ENCODE results near the gene CAMKMT.

Gene CAMKMT

DNA sequence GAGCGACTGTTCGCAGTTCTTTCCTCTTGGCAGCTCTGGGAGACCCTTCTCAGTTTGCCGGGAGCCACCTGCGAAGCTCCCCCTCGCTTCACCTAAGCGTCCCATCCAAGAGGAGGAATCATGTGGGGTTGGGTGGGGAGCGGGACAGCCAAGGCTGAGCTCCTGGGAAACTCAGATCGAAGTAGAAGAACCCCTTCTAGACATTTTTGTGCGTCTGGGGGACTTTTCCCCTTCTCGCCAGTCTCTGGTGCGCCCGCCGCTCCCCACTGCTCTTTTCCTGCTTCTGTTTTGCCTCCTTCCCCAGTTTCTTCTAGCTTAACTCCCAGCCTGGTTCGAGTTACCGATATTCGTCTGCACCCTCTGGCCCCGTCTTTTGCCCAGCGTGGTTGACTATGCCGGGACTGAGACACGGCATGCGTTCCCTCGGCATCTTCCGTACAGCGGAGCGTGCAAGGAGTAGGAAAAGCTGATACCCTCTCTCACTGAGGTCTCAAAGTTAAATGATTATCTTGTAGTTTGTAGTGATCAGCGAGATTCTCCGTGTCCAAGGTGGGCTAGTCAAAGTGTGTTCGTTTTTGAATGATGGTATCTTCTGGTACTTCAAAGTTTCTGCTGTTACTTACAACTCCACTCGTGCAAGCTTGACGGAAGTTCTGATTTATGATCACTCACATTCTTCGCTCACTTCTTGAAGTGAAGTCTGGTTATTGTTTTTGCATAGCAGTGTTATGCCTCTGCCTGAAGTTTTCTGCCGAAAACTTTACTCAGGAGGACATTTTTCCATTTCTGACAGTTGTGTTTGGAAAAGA lies 664 bp downstream of the CAMKMT start:
- DNase-seq, result peak; percentile 41

DNA sequence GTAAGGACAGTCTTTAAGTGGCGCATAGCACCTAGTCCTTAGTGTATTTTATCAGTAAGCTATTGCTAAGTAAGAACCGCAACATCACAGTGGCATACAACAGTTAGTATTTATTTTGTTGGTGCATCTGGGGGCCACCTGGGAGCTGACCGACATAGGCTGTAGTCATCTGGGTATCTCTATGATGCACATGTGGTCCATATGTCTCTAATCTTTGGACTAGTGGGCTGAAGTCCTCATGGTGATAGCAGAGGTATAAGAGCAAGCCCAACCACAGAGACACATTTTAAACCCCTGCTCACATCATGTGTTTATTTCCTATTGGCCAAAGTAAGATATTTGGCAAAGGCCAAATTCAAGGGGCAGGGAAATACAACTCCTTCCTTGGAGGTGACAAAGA lies 2.9 kb downstream of the CAMKMT start:
- DNase-seq, result no peak

DNA sequence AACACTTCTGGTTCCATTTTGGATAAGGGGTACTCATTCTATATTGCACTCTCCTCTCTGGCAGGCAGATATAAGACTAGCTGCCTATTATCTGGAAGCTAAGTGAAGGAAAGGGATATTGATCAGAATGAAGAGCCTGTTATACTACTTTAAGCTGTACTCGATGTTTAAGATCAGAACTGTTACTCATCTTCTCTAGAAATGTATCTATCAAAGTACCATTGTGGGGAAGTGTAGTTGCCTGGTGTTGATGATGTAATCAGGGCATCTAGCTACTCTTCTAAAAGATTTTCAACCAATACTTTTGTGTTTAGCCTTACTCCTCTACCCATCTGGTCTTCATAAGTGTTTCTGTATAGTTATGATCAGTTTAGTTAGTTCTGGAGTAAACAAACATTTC lies 5.8 kb downstream of the CAMKMT start:
- DNase-seq, result no peak

DNA sequence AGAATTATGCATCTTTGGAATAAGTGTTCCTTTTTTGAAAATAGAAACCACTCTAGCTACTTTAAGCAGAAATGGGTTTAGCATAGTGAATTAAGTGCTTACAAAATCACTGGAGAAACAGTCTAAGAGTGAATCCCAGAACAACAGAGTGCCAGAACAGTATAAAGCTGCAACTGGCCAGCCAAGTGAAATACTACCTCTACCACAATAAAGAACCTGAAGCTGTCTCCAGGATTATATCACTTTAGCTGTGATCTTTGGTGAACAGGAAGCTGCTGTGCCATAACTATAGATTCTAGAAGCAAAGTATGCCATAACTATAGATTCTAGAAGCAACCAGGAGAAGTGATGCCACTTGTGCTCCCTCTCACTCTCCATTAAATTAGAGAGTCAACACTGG lies 7.6 kb downstream of the CAMKMT start:
- no peak for DNase-seq

DNA sequence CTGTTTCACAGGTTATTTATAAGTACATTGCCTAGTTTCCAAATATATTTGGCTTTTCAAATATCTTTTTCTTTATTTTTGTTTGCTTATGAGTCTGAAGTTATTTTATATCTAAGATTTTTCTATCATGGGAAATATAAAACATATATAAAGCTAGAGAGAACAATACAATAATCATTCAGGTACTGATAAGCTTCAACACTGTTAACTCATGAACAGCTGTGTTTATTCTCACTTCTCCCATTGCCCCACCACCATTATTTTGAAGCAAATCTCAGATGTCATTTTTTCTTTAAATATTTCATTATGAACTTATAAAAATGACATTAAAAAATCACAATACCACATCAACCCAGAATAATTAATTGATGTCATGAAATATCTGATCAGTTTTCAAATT lies 9.7 kb downstream of the CAMKMT start:
- no peak for DNase-seq

DNA sequence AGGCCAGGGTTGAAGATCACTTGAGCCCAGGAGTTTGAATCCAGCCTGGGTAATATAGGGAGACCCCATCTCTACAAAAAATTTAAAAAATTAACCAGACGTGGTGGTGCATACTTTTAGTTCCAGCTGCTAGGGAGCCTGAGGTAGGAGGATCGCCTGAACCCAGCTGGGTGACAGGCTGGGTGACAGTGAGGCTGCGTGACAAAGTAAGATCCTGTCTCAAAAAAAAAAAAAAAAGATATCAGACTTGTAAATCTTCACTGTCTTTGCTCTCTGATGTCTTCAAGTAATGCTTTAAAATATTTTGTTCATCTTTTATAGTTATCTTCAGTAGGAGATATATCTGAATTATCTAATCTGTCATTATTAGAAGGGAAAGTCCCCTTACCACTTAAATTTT lies 10.5 kb downstream of the CAMKMT start:
- no peak for DNase-seq

DNA sequence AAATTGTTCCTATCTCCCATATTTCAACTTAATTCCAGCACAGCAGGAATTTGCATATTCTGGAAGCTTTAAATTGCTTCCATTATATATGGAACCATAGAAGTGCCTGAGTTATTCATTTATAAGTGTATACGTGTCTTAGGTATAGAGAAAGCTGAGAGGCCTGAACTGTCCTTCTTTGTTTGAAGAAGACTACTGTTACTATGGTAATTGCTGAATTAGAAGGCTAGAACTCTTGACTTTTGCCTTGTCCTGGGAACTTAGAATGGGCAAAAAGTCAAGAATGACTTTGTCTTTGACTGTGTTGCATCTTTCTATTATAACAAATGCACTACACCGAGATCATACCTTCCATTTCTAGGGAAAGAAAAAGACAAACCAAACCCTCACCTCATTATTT lies 15.7 kb downstream of the CAMKMT start:
- no peak for DNase-seq

DNA sequence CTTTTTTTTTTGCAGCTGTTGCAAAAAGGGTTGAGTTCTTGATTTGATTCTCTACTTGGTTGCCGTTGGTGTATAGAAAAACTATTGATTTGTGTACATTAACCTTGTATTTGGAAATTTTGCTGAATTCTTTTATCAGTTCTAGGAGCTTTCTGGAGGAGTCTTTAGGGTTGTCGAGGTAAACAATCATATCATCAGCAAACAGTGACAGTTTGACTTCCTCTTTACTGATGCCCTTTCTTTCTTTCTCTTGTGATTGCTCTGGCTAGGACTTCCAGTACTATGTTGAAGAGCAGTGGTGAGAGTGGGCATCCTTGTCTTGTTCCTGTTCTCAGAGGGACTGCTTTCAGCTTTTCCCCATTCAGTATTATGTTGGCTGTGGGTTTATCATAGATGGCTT lies 23.5 kb downstream of the CAMKMT start:
- peak; percentile 25 for DNase-seq

DNA sequence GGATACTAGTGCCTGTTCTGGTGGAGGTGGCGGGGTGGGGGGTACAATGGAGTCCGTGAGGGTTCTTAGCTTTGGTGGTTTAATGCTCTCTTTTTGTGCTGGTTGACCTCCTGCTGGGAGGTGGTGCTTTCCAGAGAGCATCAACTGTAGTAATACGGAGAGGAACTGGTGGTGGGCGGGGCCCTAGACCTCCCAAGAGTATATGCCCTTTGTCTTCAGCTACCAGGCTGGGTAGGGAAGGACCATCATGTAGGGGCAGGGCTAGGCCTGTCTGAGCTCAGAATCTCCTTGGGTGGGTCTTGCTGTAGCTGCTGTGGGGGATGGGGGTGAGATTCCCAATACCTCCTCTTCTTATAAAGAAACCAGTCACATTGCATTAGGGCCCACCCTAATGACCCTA lies 27.1 kb downstream of the CAMKMT start:
- no peak for DNase-seq

DNA sequence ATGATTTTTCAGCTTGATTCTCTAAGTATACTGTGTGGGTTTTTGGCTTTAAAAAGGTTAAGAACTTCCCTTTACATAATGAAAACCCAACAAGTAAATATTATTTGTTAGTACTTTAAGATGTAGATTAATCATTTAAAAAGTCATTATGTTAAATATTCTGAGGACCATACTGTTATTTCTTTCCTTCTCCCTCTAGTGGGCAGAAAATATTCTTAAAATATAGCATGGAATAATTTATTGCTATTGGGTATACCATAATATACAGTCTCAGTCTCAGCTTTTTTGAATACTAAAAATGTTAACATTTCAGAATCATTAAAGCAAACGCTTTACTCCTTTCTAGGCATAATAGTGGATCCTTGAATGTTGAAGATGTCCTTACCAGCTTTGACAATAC lies 28.1 kb downstream of the CAMKMT start:
- no peak for DNase-seq

DNA sequence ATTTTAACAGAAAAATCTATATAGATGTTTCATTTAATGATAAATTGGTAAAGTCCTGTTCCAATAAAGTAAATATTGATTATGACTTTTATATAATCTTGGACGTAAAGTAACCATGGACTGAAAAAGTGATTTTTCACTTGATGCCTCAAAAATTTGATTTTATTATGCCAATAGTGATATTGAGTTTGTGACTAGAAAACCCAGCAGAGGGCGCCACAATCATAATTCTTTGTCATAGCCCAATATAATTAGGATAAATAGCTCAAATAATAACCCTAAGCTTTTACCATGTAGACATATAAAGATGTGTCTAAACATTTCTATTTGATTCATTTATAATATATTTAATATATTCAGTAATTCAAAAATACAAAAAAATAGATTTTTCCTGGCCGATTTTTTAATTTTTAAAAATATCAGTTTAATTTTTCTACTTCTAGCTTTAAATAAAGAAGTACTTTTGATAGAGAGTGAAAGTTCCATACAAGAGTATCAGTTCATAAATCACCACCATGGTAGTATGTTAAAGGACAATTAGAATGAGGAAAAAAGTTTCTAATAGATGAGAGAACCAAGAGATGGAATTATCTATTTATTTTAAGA lies 30.7 kb downstream of the CAMKMT start:
- no peak for DNase-seq

DNA sequence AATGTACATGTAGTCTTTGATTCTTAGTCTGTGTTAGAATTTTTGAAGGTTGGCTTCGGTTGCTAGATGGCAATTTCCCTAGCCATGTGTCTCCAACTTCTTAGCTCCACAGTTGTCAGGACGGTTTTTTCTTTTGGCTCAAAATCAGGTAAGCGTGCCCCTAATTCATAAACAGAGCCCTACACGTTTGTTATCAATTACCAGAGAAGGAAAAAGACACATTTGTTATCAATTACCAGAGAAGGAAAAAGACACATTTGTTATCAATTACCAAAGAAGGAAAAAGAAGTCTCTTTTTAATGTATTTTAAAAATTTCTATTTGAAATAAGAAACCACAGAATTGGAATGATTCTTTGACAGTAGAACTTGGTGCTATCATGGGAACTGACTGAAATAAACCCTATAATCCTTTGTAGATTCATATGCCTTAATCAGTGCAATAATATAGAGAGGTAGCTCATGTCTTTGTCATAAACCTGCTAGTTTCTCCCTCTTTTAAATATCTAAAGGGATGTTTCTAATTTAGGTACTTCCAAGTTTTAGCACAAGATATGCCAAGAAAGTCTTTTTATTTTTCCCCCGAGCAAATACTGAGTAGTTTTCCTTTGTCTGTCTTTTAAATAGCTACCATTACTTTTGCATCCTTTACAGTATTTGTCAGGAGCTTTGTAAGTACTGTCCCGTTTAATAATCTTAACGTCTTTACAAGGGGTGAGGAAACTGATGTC lies 35.9 kb downstream of the CAMKMT start:
- DNase-seq, result no peak

DNA sequence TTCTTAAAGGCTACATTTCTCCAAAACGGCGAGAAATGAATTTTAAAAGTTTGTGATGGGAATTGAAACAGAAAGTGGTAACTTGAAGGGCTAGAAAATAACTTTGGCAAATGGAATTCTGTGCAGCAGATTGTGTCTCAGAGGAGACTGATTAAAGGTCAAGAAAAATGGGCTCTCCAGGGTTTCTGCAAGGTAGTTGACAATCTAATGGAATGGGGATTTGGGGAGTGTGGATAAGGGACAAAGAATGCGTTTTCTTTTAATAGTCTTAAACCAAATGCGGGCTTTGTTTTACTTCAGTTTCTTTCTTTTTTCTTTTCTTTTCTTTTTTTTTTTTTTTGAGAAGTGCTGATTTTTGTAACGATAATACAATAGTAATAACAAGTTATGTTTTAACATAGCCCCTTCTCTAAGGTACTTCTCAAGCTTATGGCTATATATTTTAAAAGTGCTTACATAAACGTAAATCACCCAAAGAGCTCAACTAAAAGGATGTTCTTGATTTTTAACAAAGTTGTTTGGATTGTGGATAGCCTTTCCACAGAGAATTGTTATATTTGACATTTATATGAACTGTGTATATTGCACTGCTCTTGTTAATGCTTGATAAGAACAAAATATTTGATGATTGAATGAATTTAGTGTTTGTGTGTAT lies 36.6 kb downstream of the CAMKMT start:
- no peak for DNase-seq

DNA sequence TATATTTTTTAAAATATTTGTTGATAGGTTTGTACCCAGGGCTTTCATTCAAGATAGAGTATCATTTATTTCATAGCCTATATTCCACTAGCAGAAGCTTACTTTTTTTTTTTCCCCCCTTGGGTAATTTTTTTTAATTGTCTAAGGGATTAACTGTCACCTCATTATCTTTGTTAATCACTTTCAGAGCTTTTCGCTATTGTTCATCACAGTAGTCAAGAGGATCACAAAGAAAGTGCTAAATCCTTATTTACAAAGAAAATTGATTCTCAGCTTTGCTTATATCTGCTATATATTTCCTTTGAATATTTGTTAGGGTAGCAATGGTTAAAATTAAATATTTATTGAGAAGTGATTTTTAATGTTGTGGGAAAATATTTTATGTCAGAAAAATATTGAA lies 59.0 kb downstream of the CAMKMT start:
- no peak for DNase-seq

DNA sequence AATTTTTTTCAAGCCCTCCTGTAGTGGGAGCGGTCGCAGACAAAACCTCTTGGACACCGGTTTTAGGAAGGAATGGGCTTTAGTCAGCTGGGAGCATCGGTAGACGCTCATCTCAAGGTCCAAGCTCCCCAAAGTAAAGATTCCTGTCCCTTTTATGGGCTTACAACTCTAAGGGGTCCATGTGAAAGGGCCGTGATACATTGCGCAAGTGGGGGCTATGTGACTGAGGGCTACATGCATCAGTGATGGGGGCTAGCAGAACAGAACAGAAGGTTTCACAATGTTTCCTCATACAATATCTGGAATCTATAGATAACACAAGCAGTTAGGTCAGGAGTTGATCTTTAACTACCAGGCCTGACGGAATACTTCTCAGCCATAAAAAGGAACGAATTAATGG lies 62.5 kb downstream of the CAMKMT start:
- no peak for DNase-seq

DNA sequence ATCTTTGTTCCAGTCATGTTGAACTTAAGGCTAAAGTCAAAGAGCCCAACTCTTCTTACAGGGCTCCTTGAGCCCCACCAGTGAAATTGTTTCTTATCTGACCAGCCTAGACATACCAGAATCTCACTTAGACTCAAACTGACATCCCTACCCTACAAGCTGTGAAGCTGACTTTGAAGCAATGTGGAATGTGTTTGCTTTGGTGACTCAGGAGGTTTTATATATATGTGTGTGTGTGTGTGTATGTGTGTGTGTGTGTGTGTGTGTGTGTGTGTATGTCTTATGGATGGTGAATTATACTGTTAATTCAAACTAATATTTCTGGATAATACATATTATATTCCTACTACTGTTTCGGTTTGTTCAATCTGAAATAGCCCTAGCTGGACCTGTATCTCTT lies 67.3 kb downstream of the CAMKMT start:
- DNase-seq, result no peak

DNA sequence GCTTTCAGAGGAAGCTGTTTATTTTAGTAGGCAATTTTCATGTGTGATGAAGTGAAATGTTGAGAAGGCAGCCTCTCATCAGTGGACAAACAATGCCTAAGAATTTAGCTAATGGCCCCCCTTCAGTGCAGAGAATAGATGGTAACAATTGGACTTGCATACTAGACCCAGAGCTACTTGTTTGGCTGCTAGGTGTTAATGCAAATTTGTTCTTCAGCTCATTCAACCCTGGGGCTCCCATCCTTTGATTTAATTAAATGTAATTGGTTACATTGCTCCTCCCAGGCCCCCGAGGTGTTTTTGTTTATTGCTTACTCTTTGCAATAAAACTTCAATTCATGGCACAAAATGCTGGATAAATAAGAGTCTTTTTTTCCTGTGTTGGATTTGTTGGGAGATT lies 68.6 kb downstream of the CAMKMT start:
- DNase-seq, result no peak

DNA sequence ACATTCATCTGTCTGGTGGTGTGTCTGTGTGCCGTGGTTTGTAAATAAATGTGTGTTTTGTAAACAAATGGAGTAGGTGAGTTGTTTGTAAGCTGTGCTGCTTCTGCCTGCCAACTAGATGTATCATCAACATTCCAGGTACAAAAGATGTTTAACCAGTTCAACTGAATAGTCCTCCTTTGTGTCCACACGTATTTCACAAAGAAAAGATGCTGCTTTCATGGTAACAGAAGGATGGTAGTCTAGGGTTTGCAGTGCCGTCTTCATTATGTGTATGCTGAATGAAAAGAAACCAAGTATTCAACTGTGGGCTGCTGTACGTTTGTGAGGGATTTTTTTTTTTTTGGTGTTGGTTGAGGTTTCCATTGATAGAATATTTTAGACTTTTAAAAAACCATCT lies 72.1 kb downstream of the CAMKMT start:
- no peak for DNase-seq

DNA sequence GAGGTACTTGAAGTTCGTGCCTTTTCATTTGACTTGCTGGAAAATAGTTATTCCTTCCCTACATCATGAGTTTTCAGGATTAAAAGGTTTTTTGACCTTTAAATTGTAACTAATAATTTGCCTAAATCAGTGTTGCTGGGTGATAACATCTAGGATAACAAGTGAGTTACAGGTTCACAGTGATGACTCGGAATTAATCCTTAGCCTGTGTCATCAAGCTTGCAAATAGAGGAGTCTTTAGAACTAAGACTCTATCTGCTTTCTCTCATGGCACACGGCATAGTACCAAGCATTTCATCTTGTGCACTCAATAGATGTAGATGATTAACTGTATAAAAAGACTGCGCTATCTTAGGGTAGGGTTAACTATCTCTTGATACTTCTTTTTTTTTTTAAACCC lies 79.5 kb downstream of the CAMKMT start:
- DNase-seq, result no peak

DNA sequence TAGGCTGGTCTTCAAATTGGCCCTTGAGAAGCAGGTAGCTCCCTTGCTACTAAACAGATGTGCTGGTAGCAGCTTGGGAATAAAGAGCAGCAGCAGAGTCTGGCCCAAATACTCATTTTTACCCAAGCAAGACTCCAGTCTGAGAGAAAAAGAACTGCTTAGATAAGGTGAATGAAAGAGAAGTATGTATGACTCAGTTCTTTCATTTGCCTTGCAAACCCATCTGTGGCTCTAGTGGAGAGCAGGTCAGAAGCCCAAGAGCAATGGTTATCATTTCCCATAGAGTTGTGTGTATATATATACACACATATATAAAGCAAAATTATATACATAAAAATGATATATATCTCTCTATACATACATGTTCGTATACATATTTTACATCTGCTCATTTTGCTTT lies 80.3 kb downstream of the CAMKMT start:
- no peak for DNase-seq

DNA sequence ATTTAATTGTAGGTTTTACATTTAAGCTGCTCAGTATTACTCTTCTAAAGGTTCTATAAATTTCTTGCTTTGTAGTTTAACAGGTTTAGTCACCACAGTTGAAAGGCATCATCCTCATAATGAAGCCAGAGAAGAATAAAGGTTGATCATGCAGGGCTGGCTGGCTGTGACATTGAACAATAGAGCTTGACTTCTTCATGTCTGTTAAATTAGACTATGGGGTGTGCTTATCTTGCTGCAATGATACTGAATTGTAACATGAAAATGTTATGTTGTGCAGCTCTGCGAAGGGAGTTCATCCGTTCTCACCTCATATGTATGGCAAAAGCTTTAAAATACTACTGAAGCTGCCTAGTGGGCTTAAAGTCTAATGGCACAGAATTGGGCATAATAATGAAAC lies 81.8 kb downstream of the CAMKMT start:
- no peak for DNase-seq

DNA sequence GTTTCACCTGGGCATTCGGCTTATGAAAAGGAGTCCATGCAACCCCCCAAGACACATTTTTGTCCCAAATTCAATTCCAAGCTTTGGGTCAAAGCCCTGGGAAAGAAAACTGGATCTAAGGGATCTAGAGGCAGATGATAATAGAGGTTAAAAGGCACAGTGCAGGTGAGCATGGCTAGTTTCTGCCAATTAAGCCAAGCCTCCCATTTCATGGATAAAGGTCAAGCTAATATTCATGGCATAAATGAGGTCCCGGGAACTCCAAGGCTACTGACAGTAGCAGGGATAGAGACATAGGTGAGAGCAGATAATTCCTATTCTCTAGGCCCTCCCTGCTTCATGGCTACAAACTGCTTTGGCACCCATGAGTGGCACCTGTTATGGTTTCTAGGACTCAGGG lies 83.1 kb downstream of the CAMKMT start:
- no peak for DNase-seq

DNA sequence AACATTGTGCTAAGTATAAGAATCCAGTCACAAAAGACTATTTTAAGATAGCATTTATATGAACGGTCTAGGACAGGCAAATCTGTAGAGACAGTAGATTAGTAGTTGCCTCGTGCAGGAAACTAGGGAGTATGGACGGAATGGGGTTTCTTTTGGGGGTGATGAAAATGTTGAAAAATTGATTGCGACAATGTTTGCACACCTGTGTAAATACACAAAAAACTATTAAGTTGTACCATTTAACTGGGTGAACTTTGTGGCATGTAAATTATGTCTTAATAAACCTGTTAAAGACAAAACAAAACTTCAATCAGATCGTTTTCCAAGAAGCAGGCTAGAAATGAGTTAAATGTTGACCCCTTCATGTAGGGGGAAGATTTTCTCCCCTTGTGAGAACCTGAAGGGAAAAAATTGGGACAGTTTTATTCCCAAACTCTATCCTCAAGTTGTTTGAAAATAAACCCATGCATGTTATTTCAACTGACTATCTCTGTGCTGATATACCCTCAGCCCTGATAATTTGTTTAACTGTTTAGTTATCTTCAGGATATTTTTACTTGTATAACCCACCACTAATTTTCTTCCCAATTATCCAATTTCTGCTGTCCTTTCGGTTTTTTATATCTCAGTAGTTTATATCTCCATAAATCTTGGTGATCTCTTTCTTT lies 87.2 kb downstream of the CAMKMT start:
- DNase-seq, result no peak

Data from MV-4-11 (cell line).